ENCODE results near the gene SIPA1.
"Not testable (repeated sequence)": the region's sequence is repeated elsewhere in the genome, so short reads cannot be mapped to it uniquely, and the experiment has no call there.

SIPA1 gene

DNA sequence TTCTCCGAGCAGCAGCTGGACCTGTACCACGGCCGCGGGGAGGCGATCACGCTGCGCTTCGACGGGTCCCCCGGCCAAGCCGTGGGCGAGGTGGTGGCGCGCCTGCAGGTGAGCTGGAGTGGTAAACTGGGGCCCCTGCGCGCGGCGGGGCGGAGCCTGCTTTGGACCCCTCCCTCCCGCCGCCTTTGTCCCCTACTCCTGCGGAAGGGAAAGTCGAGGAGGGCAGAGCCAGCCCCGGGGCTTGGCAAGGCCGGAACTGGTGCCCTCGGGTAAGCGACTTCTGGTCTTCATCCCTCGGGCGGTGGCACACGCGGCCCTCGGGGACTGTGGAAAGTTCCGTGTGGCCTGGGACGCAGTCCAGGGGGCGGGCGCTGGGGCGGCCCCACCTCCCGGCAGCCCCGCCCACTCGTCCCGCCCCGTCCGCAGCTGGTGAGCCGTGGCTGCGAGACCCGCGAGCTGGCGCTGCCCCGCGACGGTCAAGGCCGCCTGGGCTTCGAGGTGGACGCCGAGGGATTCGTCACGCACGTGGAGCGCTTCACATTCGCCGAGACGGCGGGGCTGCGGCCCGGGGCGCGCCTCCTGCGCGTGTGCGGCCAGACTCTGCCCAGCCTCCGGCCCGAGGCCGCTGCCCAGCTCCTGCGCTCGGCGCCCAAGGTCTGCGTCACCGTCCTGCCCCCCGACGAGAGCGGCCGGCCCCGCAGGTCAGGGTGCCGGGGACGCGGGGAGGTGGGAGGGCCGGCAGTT lies 9.2 kb downstream of the SIPA1 start:
- DNase-seq = peak; percentile 41

DNA sequence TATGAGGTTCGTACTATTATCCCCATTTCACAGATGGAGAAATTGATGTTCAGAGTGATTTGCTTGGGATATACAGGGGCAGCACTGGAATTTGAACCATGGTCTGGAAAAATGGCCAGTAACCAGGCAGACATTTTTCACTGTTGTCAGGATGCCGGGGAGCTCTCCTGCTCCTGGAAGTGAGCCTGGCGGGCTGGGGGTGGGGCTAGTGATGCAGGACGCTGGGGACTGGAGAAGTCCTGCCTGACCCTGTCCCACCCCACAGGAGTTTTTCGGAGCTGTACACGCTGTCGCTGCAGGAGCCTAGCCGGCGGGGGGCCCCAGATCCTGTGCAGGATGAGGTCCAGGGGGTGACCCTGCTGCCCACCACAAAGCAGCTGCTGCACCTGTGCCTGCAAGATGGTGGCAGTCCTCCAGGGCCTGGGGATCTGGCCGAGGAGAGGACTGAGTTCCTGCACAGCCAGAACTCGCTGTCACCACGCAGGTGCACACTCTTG lies 11.1 kb downstream of the SIPA1 start:
- no peak for DNase-seq

DNA sequence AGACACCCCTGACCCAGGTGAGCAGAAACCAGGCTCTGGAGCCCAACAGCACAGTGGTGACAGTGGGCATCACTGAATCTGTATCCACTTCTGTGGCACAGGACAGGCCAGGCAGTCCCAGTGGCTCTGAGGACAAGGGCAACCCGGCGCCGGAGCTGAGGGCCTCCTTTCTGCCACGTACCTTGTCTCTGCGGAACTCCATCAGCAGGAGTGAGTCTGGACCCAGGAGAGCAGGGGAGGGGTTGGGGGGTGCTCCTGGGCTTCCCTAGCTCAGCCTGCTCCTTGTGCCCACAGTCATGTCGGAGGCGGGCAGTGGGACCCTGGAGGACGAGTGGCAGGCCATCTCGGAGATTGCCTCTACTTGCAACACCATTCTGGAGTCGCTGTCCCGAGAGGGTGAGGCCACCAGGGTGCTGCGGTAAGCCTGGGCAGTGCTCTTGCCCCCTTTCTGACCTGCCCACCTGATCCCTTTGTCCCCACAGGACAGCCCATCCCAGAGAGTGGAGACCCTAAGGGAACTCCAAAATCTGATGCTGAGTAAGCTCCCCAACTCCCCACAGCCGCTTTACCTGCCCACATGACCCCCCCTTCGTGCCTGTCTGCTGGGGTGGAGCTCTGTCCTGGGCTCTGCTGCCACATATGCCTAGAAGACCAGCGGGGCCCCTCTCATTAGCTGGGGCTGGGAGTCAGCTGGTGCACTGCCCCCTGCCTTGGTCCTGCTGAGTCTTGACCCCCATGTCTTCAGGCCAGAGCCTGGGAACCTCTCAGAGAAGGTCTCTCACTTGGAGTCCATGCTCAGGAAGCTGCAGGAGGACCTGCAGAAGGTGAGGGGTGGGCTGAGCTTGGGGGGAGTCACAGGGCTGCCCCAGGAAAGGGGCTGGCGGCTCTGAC lies 12.0 kb downstream of the SIPA1 start:
- DNase-seq = no peak

DNA sequence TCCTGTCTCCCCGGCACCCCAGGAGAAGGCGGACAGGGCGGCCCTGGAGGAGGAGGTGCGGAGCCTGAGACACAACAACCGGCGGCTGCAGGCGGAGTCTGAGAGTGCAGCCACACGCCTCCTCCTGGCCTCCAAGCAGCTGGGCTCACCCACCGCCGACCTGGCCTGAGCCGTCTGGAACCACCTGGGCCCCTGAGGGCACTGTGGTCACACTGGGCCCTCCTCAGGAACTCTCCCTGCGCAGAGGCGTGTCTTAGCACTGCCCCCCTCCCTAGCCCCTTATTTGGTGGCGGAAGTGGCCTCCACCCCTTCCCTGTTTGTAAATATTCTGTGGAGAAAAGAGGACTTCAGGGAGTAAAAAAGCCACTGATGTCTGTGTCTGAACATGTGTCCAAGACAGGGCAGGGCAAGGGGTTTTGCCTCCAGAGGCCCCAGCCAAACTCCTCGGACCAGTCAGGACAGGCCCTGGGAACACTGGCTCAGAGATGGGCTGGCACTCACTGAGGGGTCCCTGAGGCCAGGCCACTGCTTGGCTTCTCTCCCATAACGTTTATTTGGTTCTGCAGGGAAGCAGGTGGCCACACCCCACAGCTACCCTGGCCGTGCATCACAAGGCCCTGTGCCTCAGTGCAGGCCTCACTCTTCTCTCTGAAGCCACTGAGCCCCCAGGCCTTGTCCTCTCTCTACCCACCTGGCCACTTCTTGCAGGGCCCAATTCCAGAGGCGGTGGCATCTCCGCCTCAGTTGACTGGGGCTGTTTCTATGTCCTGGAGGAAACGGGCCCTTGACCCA lies 12.8 kb downstream of the SIPA1 start:
- DNase-seq = no peak

DNA sequence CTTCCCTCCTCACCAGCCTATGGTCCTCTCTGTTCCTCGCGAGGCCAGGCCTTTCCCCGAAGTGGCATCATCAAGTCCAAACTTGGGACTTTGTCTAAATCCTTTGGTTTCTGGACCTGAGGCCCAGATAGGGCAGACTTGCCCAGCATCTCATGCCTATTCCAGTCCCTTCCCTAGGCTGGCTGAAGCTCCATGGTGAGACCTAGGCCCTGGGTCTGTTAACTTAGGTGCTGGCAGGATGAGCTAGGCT lies 13.4 kb downstream of the SIPA1 start:
- no peak for DNase-seq

DNA sequence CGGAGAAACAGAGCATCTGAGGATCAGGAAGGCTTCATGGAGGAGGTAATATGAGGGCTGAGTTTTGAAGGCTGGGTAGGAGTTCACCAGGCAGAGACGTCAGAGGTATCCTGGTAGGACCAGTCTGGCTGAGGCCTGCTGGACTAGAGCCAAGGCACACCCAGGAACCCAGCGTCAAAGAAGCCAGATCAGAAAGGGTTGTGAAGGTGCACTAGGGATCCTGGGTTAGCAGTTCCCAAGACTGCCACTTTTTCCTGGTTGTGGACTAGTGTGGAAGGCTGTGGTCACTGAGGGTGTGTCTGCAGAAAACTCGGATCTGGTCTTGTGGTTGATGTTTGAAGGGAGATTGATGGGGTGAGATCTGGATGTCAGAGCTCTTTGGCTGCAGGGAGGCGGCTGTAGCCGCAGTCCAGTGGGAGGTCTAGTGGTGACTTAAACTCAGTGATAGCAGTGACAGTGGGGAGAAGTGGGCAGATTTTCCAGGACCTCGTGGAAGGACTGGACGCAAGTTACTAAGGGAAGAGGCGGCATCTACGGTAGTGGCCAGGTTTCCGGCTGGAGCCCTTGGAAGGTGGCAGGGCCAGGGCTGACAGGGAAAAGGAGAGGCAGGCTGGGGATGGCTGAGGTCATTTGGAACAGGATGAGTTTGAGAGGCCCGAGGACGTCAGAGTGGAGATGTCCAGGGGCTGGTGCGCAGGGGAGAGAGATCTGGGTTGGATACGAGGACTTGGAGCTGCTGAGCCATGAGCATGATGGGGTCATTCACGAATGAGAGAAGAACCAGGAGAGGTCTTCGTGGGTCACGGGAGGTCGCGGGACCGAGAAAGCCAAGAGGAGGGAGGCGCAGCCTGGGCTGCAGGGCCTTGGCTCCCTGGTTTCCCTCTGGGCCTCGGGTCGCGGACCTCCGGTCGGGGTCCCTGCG lies 13.9 kb downstream of the SIPA1 start:
- no peak for DNase-seq

DNA sequence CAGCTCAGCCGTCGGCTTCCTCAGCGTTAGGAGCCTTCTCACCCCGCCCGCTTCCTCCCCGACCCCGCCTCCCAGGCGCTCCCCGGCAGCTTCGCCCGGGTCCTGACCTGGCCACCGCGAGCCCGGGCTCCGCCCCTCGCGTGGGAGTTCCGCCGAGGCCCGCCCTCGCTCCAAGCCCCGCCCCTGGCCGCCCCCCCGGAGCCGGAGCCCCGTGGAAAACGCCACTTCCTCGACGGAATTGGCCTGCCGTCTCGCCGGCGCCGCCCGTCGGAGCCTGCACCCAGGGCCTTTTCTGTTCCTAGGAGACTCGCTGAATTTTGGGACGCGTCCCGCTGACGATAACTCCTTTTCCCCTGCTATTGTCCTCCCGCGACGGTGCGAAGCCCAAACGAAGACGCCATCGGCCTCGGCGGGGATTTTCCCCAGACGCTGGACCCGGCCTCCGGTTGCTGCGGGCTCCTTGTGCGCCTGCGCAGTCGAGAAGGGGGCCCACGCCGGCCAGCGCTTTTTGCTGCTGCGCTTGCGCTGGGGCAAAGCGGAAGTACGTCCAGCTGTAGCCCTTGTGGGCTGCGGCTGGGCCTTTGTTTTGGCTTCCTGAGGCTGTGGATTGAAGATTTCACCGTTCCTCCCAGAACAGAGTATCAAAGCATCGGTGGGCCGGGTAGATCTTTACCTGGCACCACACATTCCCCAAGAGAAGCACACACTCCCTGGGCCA lies 14.8 kb downstream of the SIPA1 start:
- peak; percentile 90 for DNase-seq

DNA sequence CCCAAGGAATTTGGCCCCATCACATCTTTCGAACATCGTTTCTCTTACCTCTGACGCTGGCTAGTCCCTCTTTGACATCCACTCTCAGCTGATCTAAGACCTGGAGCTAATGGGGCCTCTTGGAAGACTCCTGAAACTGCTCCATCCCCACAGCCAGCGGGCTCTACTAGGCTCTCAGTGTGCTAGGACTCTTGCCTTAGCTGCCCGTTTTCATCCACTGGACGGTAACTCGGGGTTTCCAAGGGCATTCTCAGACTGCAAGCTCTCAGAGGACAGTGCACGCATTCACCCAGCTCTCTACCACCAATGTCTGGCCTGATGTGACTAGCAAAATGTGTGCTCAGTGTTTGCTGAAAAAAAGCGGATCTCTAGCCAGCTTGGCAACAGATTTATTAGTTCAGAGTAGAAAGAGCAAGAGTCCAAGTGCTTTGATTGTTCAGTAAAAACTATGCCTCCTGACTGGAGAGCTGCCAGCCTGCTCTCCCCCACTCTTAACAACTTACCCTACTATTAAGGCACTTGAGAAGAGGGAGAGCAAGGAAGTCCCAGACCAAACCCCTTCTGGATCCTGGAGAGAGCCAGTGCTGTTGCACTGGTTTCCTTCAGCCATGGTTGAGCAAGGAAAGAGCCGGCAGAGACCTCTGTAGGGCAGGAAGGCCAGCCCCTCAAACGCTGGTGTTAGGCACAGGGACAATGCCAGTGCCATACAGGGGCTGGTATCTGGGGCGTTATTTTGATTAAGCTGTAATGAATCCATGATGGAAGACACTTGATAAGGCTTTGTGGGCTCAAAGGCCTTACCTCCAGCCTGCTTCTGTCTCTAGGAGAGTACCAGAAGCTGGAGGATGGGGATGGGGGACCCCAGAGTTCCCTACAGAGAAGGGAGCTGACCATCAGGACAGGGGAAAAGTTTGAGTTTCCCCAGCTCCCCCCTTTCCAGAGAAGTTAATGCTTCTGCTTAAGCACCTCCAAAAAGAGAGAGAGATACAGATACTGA lies 15.6 kb downstream of the SIPA1 start:
- no peak for DNase-seq

DNA sequence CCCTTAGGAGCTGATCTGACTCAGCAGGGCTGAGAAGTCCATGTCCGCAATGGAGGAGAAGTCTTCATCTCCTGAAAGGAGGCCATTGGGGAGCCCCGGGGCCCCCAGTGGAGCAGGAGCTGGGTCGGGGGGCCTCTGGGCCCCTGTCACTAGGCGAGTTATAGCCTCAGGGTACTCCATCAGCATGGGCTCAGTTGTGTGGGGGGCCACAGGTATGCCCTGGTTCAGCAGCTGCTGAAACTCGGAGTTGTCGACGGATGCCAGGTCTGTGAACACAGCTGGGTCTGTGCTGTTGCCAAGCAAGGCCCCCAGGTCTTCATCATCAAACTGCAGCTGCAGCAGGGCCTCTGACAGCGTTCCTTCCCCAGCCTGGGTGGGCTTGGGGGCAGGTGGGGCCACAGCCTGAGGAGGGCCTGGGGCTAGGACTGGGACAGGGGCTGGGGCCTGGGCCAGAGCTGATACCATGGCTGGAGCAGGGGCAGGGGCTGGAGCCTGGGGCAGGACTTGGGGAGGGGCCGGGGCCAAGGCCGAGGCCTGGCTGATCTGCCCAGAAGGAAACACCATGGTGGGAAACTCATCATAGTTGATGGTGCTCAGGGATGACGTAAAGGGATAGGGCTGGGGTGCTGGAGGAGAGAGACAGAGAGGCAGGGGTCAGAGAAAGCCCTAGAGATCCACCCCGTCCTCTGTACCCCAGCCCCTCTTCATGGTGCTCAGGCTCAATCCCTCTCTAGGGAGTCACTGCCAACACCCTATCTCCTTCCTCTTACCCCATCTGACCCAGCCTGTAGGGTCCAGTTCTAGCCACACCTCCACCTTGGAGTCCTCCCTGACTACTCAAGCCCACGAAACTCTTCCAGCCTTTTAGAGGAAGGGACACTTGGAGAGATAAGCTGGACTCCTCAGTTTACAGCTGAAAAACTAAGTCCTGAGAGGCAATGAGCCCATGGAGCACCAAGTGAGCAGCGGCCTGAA lies 16.8 kb downstream of the SIPA1 start:
- no peak for DNase-seq

DNA sequence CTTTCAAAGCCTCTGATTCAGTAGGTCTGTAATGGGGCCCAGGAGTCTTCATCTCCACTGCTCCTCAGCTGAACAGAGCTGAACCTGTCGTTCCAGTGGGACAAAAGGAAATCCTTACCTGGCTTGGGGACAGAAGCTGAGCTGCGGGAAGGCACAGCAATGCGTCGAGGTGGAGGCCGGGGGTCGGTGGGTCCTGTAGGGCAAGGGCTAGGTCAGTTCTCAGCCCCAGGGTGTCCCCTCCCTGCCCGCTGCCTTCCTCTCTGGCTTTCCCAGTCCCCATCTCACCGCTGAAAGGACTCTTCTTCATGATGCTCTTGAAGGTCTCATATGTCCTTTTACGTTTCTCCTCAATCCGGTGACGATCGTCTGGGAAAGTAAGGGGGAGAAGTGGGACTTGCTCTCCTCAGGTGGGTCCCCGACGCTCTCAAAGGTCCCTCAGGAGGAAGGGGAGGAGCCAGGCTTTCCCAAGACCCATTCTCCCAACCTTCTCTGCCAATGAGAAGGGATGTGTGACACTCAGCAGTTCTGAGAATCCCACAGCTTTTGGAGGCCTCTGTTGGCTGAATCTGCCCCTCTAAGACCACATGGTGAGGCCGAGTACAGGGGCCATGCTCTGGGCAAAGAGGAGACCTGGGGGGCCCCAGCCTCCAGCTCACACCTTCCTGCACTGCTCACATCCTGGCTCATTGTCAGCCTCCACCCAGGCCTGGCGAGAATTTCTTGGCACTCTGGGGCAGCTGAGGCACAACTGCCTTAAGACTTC lies 17.9 kb downstream of the SIPA1 start:
- no peak for DNase-seq

DNA sequence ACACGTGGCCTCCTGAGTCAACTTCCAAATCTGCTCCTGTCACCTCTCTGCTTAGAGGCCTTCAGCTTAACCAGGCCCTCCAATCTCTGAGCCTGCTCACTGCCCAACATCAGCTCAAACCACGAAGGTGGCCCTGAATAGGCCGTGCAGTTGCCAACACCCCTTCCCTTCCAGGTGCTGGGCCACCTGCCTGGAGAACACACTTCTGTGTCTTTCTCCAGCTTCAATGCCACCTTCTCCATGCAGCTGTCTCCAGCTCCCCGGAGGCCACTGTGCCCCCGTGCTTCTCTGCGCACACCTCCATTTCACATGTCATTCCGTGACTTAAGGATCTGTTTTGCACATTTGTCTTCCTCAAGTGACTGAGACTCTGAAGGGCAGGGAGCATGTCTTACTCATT lies 19.5 kb downstream of the SIPA1 start:
- DNase-seq = no peak

DNA sequence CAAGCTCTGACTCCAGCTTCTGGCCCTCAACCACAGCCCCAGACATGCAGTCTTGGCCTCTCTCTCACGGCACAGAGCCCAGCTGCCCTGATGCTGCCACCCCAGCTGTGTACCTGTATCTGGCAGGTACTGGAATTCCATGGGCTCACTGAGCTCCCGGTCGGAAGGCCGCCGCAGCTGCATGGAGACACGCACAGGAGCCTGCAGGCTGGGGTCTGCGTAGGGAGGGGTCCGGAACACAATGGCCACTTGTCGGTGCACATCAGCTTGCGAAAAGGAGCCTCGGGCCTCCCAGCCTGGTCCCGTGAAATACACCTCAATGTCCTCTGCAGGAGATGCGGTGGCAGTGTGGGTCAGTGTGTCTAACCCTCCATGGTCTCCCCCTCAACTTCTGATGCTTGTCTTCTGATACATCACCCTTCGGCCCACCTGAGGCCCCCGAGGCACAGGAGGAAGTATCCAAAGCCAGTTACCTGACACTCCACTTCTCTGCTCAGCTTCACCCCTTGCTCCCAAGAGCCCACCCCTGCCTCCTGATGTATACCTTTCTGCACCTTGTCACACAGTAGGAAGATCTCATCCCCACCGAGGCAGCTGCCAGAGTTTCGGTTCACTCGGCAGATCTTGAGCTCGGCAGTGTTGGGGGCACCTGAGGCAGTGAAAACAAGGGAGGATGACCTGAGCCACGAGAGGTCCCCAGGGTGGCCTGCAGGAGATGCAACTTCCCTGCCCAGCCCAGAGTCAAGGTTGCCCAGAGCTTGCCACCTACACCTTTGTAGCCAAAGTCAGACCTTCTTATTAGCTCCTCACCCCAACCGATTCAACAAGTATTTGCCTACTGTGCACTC lies 20.5 kb downstream of the SIPA1 start:
- DNase-seq = no peak

DNA sequence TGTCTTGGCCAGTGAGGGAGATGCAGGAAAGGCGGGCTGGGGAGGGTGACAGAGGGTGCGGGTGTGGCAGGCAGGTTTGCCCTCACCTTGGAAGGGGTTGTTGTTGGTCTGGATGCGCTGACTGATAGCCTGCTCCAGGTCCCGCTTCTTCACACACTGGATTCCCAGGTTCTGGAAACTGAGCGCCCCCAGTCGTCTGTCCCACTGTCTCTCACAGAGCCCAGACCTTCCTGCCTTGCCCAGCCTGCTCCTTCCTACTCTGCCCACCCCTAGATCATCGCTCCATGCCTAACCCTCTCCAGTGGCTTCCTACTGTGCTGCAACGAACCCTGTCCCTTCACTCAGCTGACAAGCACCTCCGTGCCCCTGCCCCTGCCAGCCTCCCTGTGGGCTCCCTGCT lies 22.1 kb downstream of the SIPA1 start:
- DNase-seq = no peak

DNA sequence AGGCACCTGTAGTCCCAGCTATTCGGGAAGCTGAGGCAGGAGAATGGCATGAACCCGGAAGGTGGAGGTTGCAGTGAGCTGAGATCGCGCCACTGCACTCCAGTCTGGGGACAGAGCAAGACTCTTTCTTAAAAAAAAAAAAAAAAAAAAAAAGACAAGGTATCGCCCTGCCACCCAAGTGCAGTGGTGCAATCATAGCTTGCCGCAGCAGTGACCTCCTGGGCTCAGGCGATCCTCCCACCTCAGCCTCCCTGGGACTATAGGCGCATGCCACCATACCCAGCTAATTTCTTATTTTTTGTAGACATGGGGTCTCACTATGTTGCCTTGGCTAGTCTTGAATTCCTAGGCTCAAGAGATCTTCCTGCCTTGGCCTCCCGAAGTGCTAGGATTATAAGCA lies 23.0 kb downstream of the SIPA1 start:
- DNase-seq = not testable (repeated sequence)

DNA sequence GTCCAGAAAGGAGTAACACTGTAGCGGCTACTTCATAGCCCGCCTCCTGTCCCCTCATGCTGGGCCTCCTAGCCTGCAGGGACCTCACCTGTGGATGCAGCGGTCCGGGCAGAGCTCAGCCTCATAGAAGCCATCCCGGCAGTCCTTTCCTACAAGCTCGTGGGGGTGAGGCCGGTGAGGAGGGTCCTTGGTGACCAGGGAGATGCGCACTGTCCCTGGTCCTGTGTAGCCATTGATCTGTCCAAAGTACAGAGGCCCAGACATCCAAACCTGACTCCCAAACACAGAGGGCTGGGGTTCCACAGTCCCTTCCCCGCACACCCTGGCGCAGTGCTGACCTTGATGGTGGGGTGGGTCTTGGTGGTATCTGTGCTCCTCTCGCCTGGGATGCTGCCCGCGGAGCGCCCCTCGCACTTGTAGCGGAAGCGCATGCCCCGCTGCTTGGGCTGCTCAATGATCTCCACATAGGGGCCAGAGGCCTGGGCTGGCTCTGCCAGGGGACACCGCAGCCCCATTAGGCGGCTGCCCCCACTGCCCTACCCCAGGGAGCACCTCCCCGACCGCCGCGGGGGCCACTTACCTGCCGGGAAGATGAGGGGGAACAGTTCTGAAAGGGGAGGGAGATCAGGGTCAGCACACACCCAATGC lies 23.8 kb downstream of the SIPA1 start:
- DNase-seq = no peak

DNA sequence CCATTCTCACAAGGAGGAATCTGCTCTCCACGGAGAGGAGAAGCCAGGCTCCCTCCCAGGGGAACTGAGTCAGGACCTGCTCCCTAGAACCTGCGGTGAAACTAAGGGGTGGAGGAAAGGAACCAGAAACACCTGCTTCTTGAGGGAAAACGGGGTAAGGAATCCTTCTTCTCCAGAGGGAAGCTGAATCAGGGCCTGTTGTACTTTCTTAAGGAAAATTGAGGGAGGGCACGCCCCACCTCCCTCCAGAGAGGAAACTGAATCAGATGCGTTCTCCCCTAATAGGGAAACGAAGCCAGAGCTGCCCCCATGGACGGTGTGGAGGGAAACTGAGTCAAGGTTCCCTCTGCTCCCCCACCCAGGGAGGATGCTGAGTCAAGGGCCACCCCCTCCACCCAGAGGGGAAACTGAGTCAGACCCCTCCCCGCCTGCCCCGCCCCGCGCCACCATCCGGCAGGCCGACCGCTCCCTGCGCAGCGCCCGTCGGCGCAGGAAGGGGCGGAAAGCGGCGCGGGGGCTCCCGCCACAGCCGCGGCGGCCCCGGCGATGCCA lies 24.4 kb downstream of the SIPA1 start:
- DNase-seq = peak; percentile 21

Data from NCI-H82 (cell line).